Urinary bladder (tissue), 4 donors: ENCODE measurements around the gene PDIA2. TPM values are rescaled to one million over a fixed set of nuclear protein-coding genes. Genes with fewer than 3 reads are reported as not detected.

Experiments
- DNase-seq: peaks from one replicate; pipeline ENCODE4 v3.0.0-alpha.2; 2015; ENCODE audit errors: extremely low spot score
- H3K27ac ChIP-seq: one replicate; pipeline ENCODE4 v1.5.1; 2013; ENCODE audit warnings: low read depth, mild to moderate bottlenecking, moderate library complexity
- H3K36me3 ChIP-seq: one replicate; pipeline ENCODE4 v1.6.1; 2013; ENCODE audit warnings: mild to moderate bottlenecking, moderate library complexity; ENCODE audit not compliant: insufficient read depth
- H3K4me1 ChIP-seq: one replicate; pipeline ENCODE4 v1.6.1; 2013; ENCODE audit warnings: mild to moderate bottlenecking, moderate library complexity; ENCODE audit not compliant: insufficient read depth
- H3K4me3 ChIP-seq: one replicate; pipeline ENCODE4 v1.5.1; 2013; ENCODE audit warnings: low read depth, low read length
- WGBS: extraction: QIAGEN DNeasy Blood & Tissue Kit; methylation state at CpG from one replicate; pipeline ENCODE4 v1.1.7; 2013; 5-methylcytosine and 5-hydroxymethylcytosine counted together
- polyA plus RNA-seq: library from polyadenylated mRNA; stranded (reverse); fragments of 200-250 nt; gene quantifications from one replicate; pipeline ENCODE4 v1.2.3, GENCODE V29; 2013
- total RNA-seq: library from RNA; depleted of rRNA; stranded (reverse); fragments of >200 nt; gene quantifications from one replicate; pipeline ENCODE4 v1.2.3, GENCODE V29; 2014
- donor health status: healthy with polysubstance abuse.
- donor health status: healthy.

Gene PDIA2
- total and polyA plus RNA-seq, 2 donors = 0.19 to 1.1 TPM

GRCh38 chr16:290015-290680, 7.2 kb downstream of the PDIA2 start:
- 89% methylated on average over 25 of the region's 25 CpGs for WGBS
- Histone ChIP-seq H3K36me3 (peaks cover 9% of the 10 kb centered on the region), H3K4me3 (no peak overlapping the region), H3K27ac (no peak overlapping the region), H3K4me1 (no peaks in the 10 kb centered on the region)
- no peak for DNase-seq

- WGBS = 94% methylated on average over 50 of the region's 50 CpGs
- no peaks in the 10 kb centered on the region for H3K4me1 ChIP-seq
- H3K36me3 ChIP-seq = peaks cover 9% of the 10 kb centered on the region
These were observed 7.9 kb downstream of the PDIA2 start for GRCh38 chr16:290681-291405.

GRCh38 chr16:291539-291938, 8.6 kb downstream of the PDIA2 start:
- Histone ChIP-seq H3K36me3 (peaks cover 9% of the 10 kb centered on the region), H3K27ac (no peak overlapping the region), H3K4me1 (no peaks in the 10 kb centered on the region), H3K4me3 (no peak overlapping the region)
- 89% methylated on average over 17 of the region's 17 CpGs for WGBS
- no peak for DNase-seq

More at GRCh38 chr16:290681-291405, 7.9 kb downstream of the PDIA2 start:
- no peak overlapping the region for H3K27ac ChIP-seq
- no peak for DNase-seq
- no peak overlapping the region for H3K4me3 ChIP-seq

- no peak for DNase-seq
- Histone ChIP-seq H3K36me3 (peaks cover 5% of the 10 kb centered on the region), H3K27ac (no peak overlapping the region), H3K4me1 (no peaks in the 10 kb centered on the region), H3K4me3 (no peak overlapping the region)
- WGBS = 96% methylated on average over 32 of the region's 32 CpGs
These were observed 10.2 kb downstream of the PDIA2 start for GRCh38 chr16:293043-293775.

GRCh38 chr16:296276-296675, 13.3 kb downstream of the PDIA2 start:
- DNase-seq = no peak
- Histone ChIP-seq H3K27ac (no peak overlapping the region), H3K4me3 (no peak overlapping the region), H3K4me1 (no peaks in the 10 kb centered on the region), H3K36me3 (peaks cover 1% of the 10 kb centered on the region)
- 94% methylated on average over 14 of the region's 14 CpGs for WGBS

- Histone ChIP-seq H3K4me3 (no peak overlapping the region), H3K27ac (no peak overlapping the region), H3K4me1 (no peaks in the 10 kb centered on the region), H3K36me3 (peaks cover 1% of the 10 kb centered on the region)
- WGBS = 91% methylated on average over 37 of the region's 37 CpGs
- no peak for DNase-seq
These were observed 14.0 kb downstream of the PDIA2 start for GRCh38 chr16:296806-297510.

GRCh38 chr16:297832-298231, 14.9 kb downstream of the PDIA2 start:
- no peak for DNase-seq
- 94% methylated on average over 32 of the region's 32 CpGs for WGBS
- no peak overlapping the region for H3K27ac ChIP-seq
- H3K4me3 ChIP-seq = no peak overlapping the region
- peaks cover 1% of the 10 kb centered on the region for H3K36me3 ChIP-seq
- no peaks in the 10 kb centered on the region for H3K4me1 ChIP-seq

- 98% methylated on average over 6 of the region's 6 CpGs for WGBS
- H3K36me3 ChIP-seq = no peaks in the 10 kb centered on the region
These were observed 18.3 kb downstream of the PDIA2 start for GRCh38 chr16:301235-301634.

GRCh38 chr16:301950-302349, 19.0 kb downstream of the PDIA2 start:
- H3K4me3 ChIP-seq = no peak overlapping the region
- DNase-seq = no peak
- WGBS = 97% methylated on average over 13 of the region's 13 CpGs
- H3K27ac ChIP-seq = no peak overlapping the region
- H3K4me1 ChIP-seq = no peaks in the 10 kb centered on the region
- no peaks in the 10 kb centered on the region for H3K36me3 ChIP-seq

More at GRCh38 chr16:301235-301634, 18.3 kb downstream of the PDIA2 start:
- H3K27ac ChIP-seq = no peak overlapping the region
- no peak for DNase-seq
- no peak overlapping the region for H3K4me3 ChIP-seq
- H3K4me1 ChIP-seq = no peaks in the 10 kb centered on the region

GRCh38 chr16:303760-304505, 21.0 kb downstream of the PDIA2 start:
- H3K4me3 ChIP-seq = no peak overlapping the region
- 88% methylated on average over 43 of the region's 43 CpGs for WGBS
- H3K27ac ChIP-seq = no peak overlapping the region
- no peaks in the 10 kb centered on the region for H3K36me3 ChIP-seq
- no peaks in the 10 kb centered on the region for H3K4me1 ChIP-seq
- no peak for DNase-seq

GRCh38 chr16:305916-306626, 23.1 kb downstream of the PDIA2 start:
- no peaks in the 10 kb centered on the region for H3K36me3 ChIP-seq
- whole genome bisulfite sequencing = 84% methylated on average over 19 of the region's 19 CpGs
- no peak overlapping the region for H3K4me3 ChIP-seq
- no peak for DNase-seq
- no peaks in the 10 kb centered on the region for H3K4me1 ChIP-seq
- no peak overlapping the region for H3K27ac ChIP-seq

- Histone ChIP-seq H3K4me1 (no peaks in the 10 kb centered on the region), H3K36me3 (no peaks in the 10 kb centered on the region), H3K4me3 (no peak overlapping the region), H3K27ac (no peak overlapping the region)
- 85% methylated on average over 17 of the region's 17 CpGs for WGBS
- no peak for DNase-seq
These were observed 24.0 kb downstream of the PDIA2 start for GRCh38 chr16:306911-307370.
